ENCODE measurements around the gene CXorf58. TPM values are rescaled to one million over a fixed set of nuclear protein-coding genes. Genes with fewer than 3 reads are reported as not detected.

The CXorf58 gene
- total RNA-seq, 1 experiment from 2014 or later, result not detected

DNA sequence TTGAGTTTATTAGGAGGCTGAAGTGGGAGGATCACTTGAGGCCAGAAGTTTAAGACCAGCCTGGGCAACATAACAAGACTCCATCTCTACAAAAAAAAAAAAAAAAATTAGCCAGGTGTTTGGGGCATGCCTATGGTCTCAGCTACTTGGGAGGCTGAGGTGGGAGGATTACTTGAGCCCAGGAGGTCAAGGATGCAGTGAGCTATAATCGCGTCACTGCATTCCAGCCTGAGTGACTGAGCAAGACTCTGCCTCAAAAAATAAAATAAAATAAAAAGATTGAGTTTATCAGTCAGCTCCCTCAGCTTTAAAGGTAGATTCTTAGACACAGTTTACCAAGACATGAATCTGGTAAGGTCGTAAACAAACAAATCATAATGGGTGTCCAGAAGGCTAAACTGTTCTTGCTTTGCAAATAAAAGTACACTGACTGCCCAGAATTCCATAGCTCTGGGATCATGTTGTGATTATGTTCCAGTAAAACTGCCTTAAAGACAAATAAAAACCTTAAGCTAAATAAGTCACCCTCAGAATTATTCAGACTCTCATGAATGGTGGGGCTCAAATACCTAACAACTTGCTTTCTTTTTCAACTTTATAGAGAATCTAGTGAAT is 18.8 kb upstream of the CXorf58 start:
- DNase-seq (ENCODE audit: low read depth, low spot score) (no peak), ATAC-seq (peak; percentile 50)
- no peaks in the 10 kb centered on the region for H3K36me3 ChIP-seq (ENCODE audit: control insufficient read depth in 1 of 2, insufficient read depth in 2 of 2, low read length in 2 of 2)
- peaks cover 52 to 67% of the 10 kb centered on the region in 2 experiments for H3K4me1 ChIP-seq (ENCODE audit: control insufficient read depth in 1 of 2, insufficient read depth in 2 of 2, low read length in 2 of 2)
- ChIA-PET POLR2A (interaction anchor here (1.3 to 2.6 kb wide), 4 partner anchors 12 to 106 kb away, joined by 4 to 14 read pairs (median 8); partner anchors contain the start of gene SAT1), RAD21 (ENCODE audit: low non-redundant PET in 1 of 2, low total read pairs in 2 of 2, uncharacterized antibody in 2 of 2, unreplicated experiment in 2 of 2) (interaction anchor here in 1 of 2 experiments (1.1 kb wide), 1 partner anchor 12 kb away, joined by 6 read pairs; no protein-coding TSS in a partner anchor), CTCF (interaction anchor here (2.0 kb wide), 1 partner anchor 13 kb away, joined by 11 read pairs; no protein-coding TSS in a partner anchor)
- intact Hi-C loops (cut with micrococcal nuclease), result no loop called here
- H3K79me2 ChIP-seq (ENCODE audit: insufficient read depth, low read length), result no peaks in the 10 kb centered on the region
- TF ChIP-seq SRF (IDR thresholded peaks at IDR 0.05; ENCODE audit: low read depth) (no peak), YY1 (IDR thresholded peaks at IDR 0.05; ENCODE audit: extremely low read depth, insufficient replicate concordance, low read depth, low read length) (no peak), CBX3 (IDR thresholded peaks at IDR 0.05; ENCODE audit: low read depth) (no peak), ZFX (IDR thresholded peaks at IDR 0.05) (no peak), RAD21 (IDR thresholded peaks at IDR 0.05; ENCODE audit: low read depth) (no peak), EGR1 (IDR thresholded peaks at IDR 0.05; ENCODE audit: low read depth) (no peak), JUND (IDR thresholded peaks at IDR 0.05) (no peak), CEBPB (IDR thresholded peaks at IDR 0.05; ENCODE audit: low read depth) (no peak), SP1 (IDR thresholded peaks at IDR 0.05; ENCODE audit: low read depth) (no peak)
- TF ChIP-seq, protein P1, sequence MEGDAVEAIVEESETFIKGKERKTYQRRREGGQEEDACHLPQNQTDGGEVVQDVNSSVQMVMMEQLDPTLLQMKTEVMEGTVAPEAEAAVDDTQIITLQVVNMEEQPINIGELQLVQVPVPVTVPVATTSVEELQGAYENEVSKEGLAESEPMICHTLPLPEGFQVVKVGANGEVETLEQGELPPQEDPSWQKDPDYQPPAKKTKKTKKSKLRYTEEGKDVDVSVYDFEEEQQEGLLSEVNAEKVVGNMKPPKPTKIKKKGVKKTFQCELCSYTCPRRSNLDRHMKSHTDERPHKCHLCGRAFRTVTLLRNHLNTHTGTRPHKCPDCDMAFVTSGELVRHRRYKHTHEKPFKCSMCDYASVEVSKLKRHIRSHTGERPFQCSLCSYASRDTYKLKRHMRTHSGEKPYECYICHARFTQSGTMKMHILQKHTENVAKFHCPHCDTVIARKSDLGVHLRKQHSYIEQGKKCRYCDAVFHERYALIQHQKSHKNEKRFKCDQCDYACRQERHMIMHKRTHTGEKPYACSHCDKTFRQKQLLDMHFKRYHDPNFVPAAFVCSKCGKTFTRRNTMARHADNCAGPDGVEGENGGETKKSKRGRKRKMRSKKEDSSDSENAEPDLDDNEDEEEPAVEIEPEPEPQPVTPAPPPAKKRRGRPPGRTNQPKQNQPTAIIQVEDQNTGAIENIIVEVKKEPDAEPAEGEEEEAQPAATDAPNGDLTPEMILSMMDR (IDR thresholded peaks at IDR 0.05 in 2 of 3, conservative IDR thresholded peaks at IDR 0.05 in 1 of 3; ENCODE audit: borderline replicate concordance in 1 of 3, insufficient read depth in 1 of 3, low read depth in 2 of 3, low read length in 2 of 3), result no peak
- TF ChIP-seq, protein P2, sequence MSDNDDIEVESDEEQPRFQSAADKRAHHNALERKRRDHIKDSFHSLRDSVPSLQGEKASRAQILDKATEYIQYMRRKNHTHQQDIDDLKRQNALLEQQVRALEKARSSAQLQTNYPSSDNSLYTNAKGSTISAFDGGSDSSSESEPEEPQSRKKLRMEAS (IDR thresholded peaks at IDR 0.05), result no peak
- TF ChIP-seq, protein P3, sequence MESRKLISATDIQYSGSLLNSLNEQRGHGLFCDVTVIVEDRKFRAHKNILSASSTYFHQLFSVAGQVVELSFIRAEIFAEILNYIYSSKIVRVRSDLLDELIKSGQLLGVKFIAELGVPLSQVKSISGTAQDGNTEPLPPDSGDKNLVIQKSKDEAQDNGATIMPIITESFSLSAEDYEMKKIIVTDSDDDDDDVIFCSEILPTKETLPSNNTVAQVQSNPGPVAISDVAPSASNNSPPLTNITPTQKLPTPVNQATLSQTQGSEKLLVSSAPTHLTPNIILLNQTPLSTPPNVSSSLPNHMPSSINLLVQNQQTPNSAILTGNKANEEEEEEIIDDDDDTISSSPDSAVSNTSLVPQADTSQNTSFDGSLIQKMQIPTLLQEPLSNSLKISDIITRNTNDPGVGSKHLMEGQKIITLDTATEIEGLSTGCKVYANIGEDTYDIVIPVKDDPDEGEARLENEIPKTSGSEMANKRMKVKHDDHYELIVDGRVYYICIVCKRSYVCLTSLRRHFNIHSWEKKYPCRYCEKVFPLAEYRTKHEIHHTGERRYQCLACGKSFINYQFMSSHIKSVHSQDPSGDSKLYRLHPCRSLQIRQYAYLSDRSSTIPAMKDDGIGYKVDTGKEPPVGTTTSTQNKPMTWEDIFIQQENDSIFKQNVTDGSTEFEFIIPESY (IDR thresholded peaks at IDR 0.05; ENCODE audit: extremely low read depth, insufficient replicate concordance, low read length), result no peak
- TF ChIP-seq, protein P4, sequence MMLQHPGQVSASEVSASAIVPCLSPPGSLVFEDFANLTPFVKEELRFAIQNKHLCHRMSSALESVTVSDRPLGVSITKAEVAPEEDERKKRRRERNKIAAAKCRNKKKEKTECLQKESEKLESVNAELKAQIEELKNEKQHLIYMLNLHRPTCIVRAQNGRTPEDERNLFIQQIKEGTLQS (IDR thresholded peaks at IDR 0.05), result no peak
- H3K27ac ChIP-seq (ENCODE audit: low read depth, low read length), result peak overlapping the region; percentile 75
- H4K20me1 ChIP-seq (ENCODE audit: insufficient read depth), result no peaks in the 10 kb centered on the region
- peak overlapping the region; percentile 71 for H3K4me2 ChIP-seq (ENCODE audit: low read length)
- no peak overlapping the region for H2AFZ ChIP-seq (ENCODE audit: low read depth, low read length, poor library complexity, severe bottlenecking)
- no peaks in the 10 kb centered on the region for H3K27me3 ChIP-seq (ENCODE audit: insufficient read depth, low read length)
- peak overlapping the region; percentile 63 for H3K9ac ChIP-seq (ENCODE audit: low read length)
- TSS peak; percentile 56 for BruUV-seq (replicated peaks)
- H3K4me3 ChIP-seq (replicated peaks in 1 of 2; ENCODE audit: low read depth in 1 of 2, low read length in 2 of 2), result peak overlapping the region in 1 of 2 experiments; percentile 26; a peak in 1 of 4 replicates
- H3K9me3 ChIP-seq (ENCODE audit: control insufficient read depth in 1 of 2, insufficient read depth in 1 of 2, low read depth in 1 of 2, low read length in 2 of 2), result no peaks in the 10 kb centered on the region
- no peaks in the 10 kb centered on the region for H3K9me2 ChIP-seq (ENCODE audit: insufficient read depth)

All from HCT116 (cell line).